Stimulated activated memory B cell treated with anti-CD40 and anti-IgM and Interleukin-4, amounts not matched to agents 10 μg/mL and 1 μg/mL and 100 μg/mL, for 72 hours (primary cell): Measurements from ENCODE around the gene SAE1.
A peak's percentile ranks its signal among the peaks of the same experiment; 100 is the strongest.
"Not testable (repeated sequence)": the region's sequence is repeated elsewhere in the genome, so short reads cannot be mapped to it uniquely, and the experiment has no call there.

ENCODE experiments used
- ATAC-seq: fragments of 150-1000 bp; cut with Tn5 transposase; 2 replicates; pipeline ENCODE4 v1.10.0; 2021
- H3K27ac Mint-ChIP-seq: one replicate; pipeline ENCODE4 v1.8.0; 2022; ENCODE audit warnings: mild to moderate bottlenecking, mixed read lengths
- H3K27me3 Mint-ChIP-seq: one replicate; pipeline ENCODE4 v1.8.0; 2022; ENCODE audit warnings: mixed read lengths
- H3K36me3 Mint-ChIP-seq: one replicate; pipeline ENCODE4 v1.8.0; 2022; ENCODE audit warnings: mixed read lengths
- H3K4me1 Mint-ChIP-seq: one replicate; pipeline ENCODE4 v1.8.0; 2022; ENCODE audit warnings: mixed read lengths
- H3K4me3 Mint-ChIP-seq: one replicate; pipeline ENCODE4 v1.8.0; 2022; ENCODE audit warnings: mild to moderate bottlenecking, moderate library complexity, mixed read lengths
- H3K9me3 Mint-ChIP-seq: one replicate; pipeline ENCODE4 v1.8.0; 2022; ENCODE audit warnings: mixed read lengths

The SAE1 gene

DNA sequence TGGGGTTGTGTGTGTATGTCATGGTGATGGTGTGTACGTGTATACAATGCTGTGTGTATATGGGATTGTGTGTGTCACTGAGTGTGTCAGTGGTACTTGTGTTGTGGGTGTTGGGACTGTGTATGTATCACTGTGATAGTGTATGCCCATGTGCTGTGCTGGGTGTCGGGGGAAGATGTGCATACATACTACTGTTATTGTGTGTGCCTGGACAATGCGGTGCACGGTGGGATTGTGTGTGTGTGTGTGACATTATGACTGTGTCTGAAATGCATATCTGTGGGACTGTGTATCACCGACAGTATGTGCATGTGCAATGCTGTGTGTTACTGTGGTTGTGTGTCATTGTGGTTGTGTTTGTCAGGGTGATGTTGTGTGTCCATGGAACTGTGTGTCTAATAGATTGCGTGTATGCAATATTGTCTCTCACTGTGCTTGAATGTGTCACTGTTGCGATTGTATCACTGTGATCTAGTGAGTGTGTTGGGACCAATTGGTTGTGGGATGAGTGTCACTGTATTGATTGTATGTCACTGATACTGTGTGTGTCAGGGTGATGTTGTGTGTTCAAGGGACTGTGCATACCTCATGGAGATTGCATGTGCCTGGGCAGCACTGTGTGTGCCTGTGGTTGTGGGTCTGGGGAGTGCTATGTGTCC lies 111.4 kb downstream of the SAE1 start:
- ATAC-seq = no peak
- H3K36me3 Mint-ChIP-seq = no peaks in the 10 kb centered on the region
- no peak overlapping the region for H3K27ac Mint-ChIP-seq
- no peak overlapping the region for H3K4me3 Mint-ChIP-seq
- peaks cover 5% of the 10 kb centered on the region for H3K4me1 Mint-ChIP-seq
- peaks cover 3% of the 10 kb centered on the region for H3K9me3 Mint-ChIP-seq
- H3K27me3 Mint-ChIP-seq = no peaks in the 10 kb centered on the region

DNA sequence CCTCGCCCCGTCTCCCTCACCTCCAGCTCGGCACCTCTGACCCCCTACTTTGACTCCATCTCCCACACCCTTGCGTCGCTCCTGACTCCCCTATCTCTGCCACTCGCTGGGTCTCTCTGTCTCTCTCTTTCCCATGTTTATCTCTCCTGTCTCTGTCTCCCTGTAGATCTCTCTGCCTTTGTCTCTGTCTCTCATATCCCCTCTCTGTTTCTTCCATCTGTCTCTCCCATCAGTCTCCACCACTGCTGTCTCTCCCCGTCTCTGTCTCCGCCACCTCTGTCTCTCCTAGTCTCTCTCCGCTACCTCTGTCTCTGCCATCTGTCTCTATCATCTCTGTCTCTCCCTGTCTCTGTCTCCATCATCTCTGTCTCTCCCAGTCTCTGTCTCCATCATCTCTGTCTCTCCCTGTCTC lies 112.7 kb downstream of the SAE1 start:
- Mint-ChIP-seq H3K27me3 (no peaks in the 10 kb centered on the region), H3K4me1 (peaks cover 10% of the 10 kb centered on the region), H3K9me3 (peaks cover 3% of the 10 kb centered on the region), H3K4me3 (peak overlapping the region; percentile 77), H3K36me3 (no peaks in the 10 kb centered on the region), H3K27ac (no peak overlapping the region)
- ATAC-seq = no peak

DNA sequence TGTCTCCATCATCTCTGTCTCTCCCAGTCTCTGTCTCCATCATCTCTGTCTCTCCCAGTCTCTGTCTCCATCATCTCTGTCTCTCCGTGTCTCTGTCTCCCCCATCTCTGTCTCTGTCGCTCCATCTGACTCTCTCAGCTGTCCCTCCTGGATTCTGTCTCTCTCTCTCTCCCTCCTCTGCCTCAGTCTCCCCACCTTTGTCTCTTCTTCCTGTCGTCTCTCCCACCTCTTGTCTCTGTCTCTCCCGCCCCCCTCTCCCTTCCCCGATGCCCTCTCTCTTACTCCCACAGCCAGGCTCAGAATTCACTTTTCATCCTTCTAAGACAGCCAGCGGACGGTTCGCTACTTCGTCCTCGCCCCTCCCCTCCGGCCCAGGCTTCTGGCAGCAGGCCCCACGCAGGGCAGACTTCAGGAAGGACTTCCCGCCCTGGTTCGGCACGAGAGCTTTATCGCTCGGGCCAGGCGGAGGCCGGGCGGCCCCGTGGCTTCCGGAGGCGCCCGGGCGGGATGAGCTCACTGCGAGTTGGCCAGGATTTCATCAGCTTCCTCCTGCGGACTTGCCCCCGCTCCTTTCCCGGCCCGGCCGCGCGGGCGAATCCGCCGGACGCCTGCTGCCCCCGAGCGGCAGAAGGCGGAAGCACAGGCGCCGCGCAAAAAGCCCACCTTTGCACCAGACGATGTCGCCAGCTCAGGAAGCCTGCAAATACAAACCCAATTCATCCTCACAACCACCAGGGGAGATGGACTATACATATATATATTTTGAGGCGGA lies 113.3 kb downstream of the SAE1 start:
- Mint-ChIP-seq H3K36me3 (no peaks in the 10 kb centered on the region), H3K27me3 (no peaks in the 10 kb centered on the region), H3K4me1 (peaks cover 8% of the 10 kb centered on the region), H3K9me3 (peaks cover 3% of the 10 kb centered on the region), H3K4me3 (peak overlapping the region; percentile 77), H3K27ac (no peak overlapping the region)
- peak; percentile 83 for ATAC-seq

DNA sequence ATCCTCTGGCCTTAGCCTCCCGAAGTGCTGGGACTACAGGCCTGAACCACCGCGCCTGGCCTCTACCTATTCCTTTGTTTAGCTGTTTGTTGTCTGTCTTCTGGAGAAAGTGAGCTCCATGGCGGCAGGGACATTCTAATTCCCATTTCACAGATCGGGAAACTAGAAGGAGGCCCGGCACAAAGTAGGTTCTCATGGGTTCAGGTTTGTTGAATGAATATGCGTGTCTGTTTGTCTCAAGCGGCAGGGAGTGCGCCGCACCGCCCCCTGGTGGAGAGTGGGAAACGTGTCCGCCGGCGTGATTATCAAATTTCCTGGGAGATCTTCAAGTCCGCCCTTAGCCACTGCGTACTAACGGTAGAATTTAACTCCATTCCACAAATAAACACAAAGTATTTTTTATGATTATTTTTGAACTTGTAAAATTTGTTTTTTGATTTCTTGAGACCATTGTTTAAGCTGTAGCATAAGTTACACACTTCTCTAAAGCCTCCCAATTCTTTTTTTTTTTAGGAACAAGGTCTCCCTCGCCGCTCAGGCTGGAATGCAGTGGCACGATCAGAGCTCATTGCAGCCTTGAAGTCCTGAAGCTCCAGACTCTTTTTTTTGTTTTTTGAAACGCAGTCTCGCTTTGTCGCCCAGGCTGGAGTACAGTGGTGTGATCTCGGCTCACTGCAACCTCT lies 116.8 kb downstream of the SAE1 start:
- ATAC-seq = no peak
- H3K36me3 Mint-ChIP-seq = no peaks in the 10 kb centered on the region
- peaks cover 12% of the 10 kb centered on the region for H3K4me1 Mint-ChIP-seq
- H3K27ac Mint-ChIP-seq = no peak overlapping the region
- no peak overlapping the region for H3K4me3 Mint-ChIP-seq
- H3K9me3 Mint-ChIP-seq = peaks cover 3% of the 10 kb centered on the region
- H3K27me3 Mint-ChIP-seq = no peaks in the 10 kb centered on the region

DNA sequence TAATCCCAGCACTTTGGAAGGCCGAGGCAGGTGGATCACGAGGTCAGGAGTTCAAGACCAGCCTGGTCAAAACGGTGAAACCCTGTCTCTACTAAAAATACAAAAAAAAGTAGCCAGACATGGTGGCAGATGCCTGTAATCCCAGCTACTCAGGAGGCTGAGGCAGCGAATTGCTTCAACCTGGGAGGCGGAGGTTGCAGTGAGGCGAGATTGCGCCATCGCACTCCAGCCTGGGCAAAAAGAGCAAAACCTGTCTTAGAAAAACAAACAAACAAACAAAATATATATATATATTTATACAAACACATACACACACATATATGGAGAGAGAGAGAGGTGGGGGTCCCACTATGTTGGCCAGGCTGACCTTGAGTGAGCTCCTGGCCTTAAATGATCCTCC lies 122.4 kb downstream of the SAE1 start:
- not testable (repeated sequence) for ATAC-seq, H3K27me3 Mint-ChIP-seq, H3K27ac Mint-ChIP-seq, H3K9me3 Mint-ChIP-seq, H3K4me3 Mint-ChIP-seq, H3K36me3 Mint-ChIP-seq
- H3K4me1 Mint-ChIP-seq = peaks cover 22% of the 10 kb centered on the region

DNA sequence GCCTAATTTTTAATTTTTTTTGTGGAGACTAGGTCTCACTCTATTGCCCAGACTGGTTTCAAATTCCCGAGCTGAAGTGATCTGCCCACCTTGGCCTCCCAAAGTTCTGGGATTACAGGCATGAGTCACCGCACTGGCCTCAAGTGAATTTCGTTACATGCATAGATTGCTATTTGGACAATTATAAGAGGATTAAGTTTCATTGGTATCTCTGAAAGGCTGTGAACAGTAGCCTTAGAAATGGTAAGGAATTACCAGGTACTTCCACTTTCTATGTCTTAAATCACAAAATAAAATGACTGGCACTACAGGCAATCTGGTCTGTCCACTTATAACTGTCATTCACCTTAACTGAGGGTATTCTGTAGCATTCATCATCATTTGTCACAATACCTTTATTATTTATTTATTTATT lies 122.8 kb downstream of the SAE1 start:
- no peak for ATAC-seq
- peaks cover 27% of the 10 kb centered on the region for H3K4me1 Mint-ChIP-seq
- H3K36me3 Mint-ChIP-seq = peaks cover 9% of the 10 kb centered on the region
- H3K4me3 Mint-ChIP-seq = no peak overlapping the region
- no peaks in the 10 kb centered on the region for H3K9me3 Mint-ChIP-seq
- no peaks in the 10 kb centered on the region for H3K27me3 Mint-ChIP-seq
- no peak overlapping the region for H3K27ac Mint-ChIP-seq

DNA sequence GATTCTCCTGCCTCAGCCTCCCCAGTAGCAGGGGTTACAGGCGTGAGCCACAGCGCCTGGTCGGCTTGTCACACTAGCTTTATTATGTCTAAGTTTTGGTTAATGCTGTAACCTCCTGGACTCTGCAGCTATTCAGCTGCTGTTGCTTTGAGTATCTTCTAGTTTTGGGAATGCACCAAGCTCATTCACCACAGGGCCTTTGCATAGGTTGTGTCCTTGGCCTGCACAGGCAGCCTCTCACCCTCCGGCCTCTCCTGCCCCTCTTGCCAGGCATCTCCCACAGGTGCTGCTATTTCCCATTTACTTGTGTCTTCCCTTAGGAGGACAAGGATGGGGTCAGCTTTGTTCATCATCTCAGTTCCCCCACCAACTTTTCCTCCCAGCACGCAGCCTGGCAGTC lies 123.3 kb downstream of the SAE1 start:
- peaks cover 13% of the 10 kb centered on the region for H3K36me3 Mint-ChIP-seq
- H3K9me3 Mint-ChIP-seq = no peaks in the 10 kb centered on the region
- H3K4me3 Mint-ChIP-seq = no peak overlapping the region
- ATAC-seq = no peak
- no peak overlapping the region for H3K27ac Mint-ChIP-seq
- H3K4me1 Mint-ChIP-seq = peaks cover 32% of the 10 kb centered on the region
- H3K27me3 Mint-ChIP-seq = no peaks in the 10 kb centered on the region

DNA sequence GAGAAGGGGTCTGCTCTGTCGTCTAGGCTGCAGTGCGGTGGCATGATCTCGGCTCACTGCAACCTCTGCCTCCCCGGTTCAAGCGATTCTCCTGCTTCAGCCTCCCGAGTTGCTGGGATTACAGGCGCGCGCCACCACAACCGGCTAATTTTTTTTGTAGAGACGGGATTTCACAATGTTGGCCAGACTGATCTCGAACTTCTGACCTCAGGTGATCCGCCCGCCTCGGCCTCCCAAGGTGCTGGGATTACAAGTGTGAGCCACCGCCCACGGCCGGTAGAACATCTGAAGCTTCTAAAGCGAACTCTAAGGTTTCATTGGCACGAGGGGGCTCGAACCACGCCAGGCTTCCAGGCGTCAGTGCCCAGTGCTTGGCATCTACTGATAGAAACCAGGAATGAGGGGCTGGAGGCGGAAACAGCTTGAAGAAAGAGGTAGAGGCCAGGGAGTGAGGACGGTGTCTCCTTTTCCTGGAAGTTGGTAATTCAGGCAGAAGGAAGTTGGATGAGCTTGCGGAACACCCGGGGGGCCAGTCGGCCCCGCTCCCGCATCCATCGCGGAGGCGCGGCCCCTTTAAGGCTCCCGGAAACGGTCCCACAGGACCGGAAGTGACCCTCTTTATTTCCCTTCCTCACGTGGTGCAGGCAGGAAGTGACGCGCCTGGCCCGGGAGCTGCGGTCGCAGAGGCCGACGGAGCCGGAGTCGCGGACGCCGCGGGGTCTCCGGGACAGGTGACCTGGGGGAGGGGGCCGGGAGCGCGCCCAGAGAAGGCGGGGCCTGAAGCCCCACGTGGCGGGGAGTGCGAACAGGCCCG lies 125.5 kb downstream of the SAE1 start, which contains the start of gene CCDC9:
TSS of gene CCDC9 (plus strand) at position 647 of the 814 bp plus-strand sequence. CDS start 1,876 bp downstream, outside the sequence.
- Mint-ChIP-seq H3K27ac (peak within 1 kb of the TSS; percentile 94), H3K36me3 (peaks cover 33% of the 10 kb centered on the region), H3K9me3 (no peaks in the 10 kb centered on the region), H3K4me3 (peak within 1 kb of the TSS; percentile 89), H3K4me1 (peaks cover 40% of the 10 kb centered on the region), H3K27me3 (no peaks in the 10 kb centered on the region)
- peak; percentile 80 for ATAC-seq

DNA sequence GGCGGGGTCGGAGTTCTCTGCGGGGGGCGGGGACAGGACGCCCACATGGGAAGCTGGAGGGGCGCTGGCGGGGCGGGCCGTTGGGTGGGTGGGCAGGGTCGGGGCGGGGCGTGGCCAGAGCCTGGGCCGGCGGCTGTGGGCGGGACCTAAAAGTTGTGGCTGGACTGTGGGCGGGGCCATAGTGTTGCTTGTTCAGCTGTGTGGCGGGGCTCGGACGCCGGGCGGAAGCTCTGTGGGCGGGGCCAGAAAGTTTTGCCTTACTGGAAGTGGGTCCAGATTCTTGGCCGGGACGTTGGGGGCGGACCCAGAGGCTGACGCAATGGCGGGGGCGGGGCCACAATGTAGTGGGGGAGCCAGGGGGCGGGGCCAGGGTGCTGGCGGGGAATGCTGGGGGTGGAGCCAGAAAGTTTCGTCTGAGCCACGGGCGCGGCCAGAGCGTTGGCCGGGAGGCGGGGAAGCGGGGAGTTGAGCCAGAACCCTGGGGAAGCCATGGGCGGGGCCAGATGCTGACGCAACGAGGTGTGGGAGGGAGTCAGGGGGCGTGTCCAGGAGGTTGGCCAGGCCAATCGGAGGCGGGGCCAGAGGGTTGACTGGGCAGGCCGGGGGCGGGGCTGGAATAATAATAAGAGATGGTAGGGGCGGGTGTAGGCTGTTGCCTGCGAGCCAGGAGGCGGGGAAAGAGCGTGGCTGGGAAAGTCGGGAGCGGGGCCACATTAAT lies 126.2 kb downstream of the SAE1 start:
- peak; percentile 94 for ATAC-seq
- peak overlapping the region; percentile 94 for H3K27ac Mint-ChIP-seq
- H3K4me3 Mint-ChIP-seq = peak overlapping the region; percentile 89
- peaks cover 37% of the 10 kb centered on the region for H3K36me3 Mint-ChIP-seq
- H3K4me1 Mint-ChIP-seq = peaks cover 41% of the 10 kb centered on the region
- H3K9me3 Mint-ChIP-seq = no peaks in the 10 kb centered on the region
- no peaks in the 10 kb centered on the region for H3K27me3 Mint-ChIP-seq

DNA sequence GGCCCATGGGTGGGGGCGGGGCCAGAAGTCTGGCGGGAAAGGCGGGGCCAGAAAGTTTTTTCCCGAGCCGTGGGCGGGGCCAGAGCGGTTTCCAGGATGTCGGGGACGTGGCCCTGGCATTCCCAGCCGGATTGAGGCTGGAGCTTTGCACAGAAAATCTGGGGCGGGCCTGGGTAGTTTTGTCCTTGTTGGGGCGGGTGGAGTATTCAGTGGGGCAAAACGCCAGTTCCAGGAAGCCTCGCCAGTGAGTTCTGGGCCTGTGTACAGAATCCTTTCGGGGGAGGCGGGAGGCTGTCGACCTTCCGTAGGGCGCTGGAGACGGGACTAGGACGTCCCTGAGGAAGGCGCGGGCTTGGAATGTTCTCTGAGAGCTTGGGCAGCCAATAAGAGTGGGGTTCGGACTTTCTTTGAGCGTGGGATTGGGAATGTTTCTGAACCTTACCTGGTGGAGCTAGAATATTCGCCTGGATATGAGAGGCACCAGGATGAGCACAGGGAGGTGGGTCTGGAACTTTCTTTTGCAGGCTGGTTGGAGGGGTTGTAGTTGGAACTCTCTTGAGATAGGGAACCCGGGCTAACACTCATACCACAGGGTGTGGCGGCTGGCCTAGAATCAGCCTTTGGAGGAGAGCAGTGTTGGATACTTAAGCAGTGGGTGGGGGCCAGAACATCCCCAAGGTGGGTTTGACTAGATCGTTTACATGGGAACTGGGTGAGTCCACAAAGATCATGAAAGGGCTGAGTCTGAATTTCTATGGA lies 127.0 kb downstream of the SAE1 start:
- H3K36me3 Mint-ChIP-seq = peaks cover 43% of the 10 kb centered on the region

DNA sequence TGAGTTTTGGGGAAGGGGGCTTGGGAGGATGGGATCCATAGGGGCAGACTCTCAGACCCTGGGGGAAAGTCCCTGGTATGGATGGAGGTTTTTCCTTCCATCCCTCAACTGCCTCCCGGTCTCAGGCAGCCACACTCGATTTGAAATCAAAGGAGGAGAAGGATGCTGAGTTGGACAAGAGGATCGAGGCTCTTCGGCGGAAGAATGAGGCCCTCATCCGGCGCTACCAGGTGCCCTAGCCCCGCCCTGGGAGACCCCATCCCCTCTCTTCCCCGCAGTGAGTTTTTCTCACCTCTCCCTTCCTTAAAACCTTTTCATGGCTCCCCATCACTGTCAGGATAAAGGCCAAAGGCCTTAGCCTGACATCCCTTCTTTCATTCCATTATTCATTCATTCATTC lies 127.8 kb downstream of the SAE1 start:
- H3K4me1 Mint-ChIP-seq = peaks cover 52% of the 10 kb centered on the region
- peak overlapping the region; percentile 24 for H3K4me3 Mint-ChIP-seq
- no peaks in the 10 kb centered on the region for H3K9me3 Mint-ChIP-seq
- peaks cover 43% of the 10 kb centered on the region for H3K36me3 Mint-ChIP-seq
- ATAC-seq = no peak
- H3K27ac Mint-ChIP-seq = peak overlapping the region; percentile 20
- H3K27me3 Mint-ChIP-seq = no peaks in the 10 kb centered on the region

More for the DNA sequence above, 127.0 kb downstream of the SAE1 start:
- Mint-ChIP-seq H3K4me1 (peaks cover 47% of the 10 kb centered on the region), H3K27ac (peak overlapping the region; percentile 94), H3K9me3 (no peaks in the 10 kb centered on the region), H3K27me3 (no peaks in the 10 kb centered on the region), H3K4me3 (peak overlapping the region; percentile 89)
- ATAC-seq = no peak

DNA sequence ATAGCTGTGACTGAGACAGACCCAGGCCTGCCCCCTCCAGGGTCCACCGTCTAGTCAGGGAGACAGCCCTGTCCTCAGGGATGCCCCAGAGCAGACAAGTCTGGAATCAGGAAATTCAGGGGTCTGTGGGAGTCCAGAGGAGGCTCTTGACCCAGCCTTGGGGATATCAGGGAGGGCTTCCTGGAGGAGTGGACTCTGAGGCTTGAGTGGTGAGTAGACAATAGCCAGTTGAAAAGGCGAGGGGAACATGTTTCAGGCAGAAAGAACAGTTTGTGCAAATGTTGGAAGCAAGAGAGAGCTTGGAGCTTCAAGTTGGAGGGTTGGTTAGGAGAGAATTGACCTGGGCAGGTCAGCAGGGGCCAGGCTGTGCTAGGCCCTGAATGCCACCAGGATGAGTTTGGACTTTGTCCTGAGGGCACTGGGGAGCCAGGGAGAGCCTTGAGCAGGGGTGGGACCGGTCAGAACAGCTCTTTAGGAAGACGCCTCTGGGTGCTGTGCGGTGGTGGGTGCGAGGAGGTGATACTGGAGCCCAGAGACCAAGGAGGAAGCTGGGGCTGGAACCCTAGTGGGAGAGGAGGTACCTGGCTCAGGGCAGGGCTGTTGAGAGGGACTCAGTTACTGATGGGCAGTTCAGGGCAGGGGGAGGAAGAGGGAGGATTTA lies 128.4 kb downstream of the SAE1 start:
- Mint-ChIP-seq H3K27ac (peak overlapping the region; percentile 20), H3K4me1 (peaks cover 52% of the 10 kb centered on the region), H3K36me3 (peaks cover 45% of the 10 kb centered on the region), H3K4me3 (peak overlapping the region; percentile 24), H3K9me3 (no peaks in the 10 kb centered on the region), H3K27me3 (no peaks in the 10 kb centered on the region)
- ATAC-seq = no peak
